IPS-18a (cell line): ENCODE measurements around the gene WNT7B.

Source experiments
- H3K27ac ChIP-seq: one replicate; pipeline ENCODE4 v1.5.1; 2013; ENCODE audit warnings: low read length
- H3K27me3 ChIP-seq: one replicate; pipeline ENCODE4 v1.6.1; 2013; ENCODE audit warnings: mild to moderate bottlenecking, low read length; ENCODE audit not compliant: control insufficient read depth, insufficient read depth
- H3K36me3 ChIP-seq: one replicate; pipeline ENCODE4 v1.6.1; 2013; ENCODE audit warnings: low read depth, low read length; ENCODE audit not compliant: control insufficient read depth
- H3K4me1 ChIP-seq: one replicate; pipeline ENCODE4 v1.6.1; 2013; ENCODE audit warnings: low read depth, low read length; ENCODE audit not compliant: control insufficient read depth
- H3K4me3 ChIP-seq: one replicate; pipeline ENCODE4 v1.5.1; 2013; ENCODE audit warnings: low read length
- H3K9ac ChIP-seq: one replicate; pipeline ENCODE4 v1.6.1; 2013; ENCODE audit warnings: mild to moderate bottlenecking, low read length, moderate library complexity
- H3K9me3 ChIP-seq: one replicate; pipeline ENCODE4 v1.6.1; 2013; ENCODE audit warnings: low read depth, low read length; ENCODE audit not compliant: control insufficient read depth

WNT7B gene

DNA sequence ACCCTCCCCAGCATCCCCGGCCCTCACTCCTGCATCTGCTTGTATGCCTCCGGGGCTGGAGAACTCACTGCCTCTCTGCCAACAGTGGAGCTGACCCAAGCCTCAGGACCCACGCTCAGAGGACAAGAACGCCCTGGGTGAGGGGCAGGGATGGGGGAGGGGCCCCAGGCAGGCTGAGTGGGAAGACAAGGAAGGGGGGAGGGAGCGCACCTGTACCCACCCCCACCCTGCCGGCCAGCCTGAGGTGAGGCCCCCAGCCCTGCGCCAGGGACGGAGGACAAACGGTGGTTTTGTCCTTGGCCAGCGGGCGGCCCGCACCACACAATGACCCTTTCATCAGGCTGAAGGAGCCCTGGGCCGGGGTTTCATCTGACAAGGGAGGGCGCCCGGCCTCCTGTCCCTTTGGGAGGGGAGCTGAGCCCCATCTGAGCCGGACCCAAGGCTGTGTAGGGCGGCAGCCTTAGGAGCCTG is 10.0 kb downstream of the WNT7B start:
- no peak overlapping the region for H3K27ac ChIP-seq
- H3K9me3 ChIP-seq: no peaks in the 10 kb centered on the region
- H3K4me1 ChIP-seq: peaks cover 31% of the 10 kb centered on the region
- peaks cover 68% of the 10 kb centered on the region for H3K27me3 ChIP-seq
- H3K9ac ChIP-seq: no peak overlapping the region
- H3K36me3 ChIP-seq: no peaks in the 10 kb centered on the region
- H3K4me3 ChIP-seq: no peak overlapping the region

DNA sequence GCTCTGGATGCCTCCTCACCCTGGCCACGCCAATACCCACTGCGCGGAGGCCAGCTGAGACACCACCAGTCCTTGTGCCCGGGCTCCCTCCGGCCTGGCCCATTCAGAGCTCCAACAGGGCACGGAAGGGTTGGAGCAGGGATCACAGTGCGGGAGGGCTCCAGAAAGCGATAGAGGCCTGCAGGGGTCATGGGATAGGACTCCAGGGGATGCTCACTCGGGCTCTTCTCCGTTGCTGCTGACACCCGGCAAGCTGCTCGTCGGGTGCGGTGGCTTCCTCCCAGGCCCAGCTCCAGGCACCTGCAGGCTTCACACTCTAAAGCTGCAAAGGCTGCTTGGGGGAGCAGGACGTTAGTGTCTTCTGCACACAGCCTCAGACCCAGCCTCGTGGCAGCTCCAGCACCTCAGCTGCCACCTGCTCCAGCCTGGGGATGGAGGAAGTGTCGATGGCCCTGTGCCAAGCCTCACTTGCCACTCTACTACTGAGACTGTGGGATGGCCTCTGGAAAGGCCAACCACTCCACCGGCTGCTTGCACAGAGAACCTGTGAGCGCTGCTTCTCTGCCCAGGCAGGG is 10.6 kb downstream of the WNT7B start:
- H3K27ac ChIP-seq: no peak overlapping the region
- peaks cover 63% of the 10 kb centered on the region for H3K27me3 ChIP-seq
- H3K9me3 ChIP-seq: no peaks in the 10 kb centered on the region
- no peaks in the 10 kb centered on the region for H3K36me3 ChIP-seq
- no peak overlapping the region for H3K9ac ChIP-seq
- peaks cover 31% of the 10 kb centered on the region for H3K4me1 ChIP-seq
- no peak overlapping the region for H3K4me3 ChIP-seq

DNA sequence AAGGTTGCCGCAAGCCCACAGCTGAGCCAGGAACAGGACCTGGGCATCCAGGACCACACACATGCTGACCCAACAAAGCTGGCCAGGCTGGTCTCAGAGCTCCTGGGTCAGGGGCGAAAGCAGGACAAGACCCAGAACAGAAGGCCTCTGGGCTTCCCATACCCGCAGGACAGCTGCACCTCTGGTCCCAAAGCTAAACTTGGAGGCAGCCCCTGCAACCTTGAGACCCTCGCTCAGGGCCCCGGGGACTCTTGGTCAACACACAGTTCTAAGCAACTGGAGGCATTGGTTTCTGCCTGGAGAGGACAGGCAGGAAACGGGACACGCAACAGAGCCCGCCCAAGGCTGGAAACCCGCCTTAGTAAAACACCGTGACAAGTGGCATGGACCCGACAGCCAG is 11.4 kb downstream of the WNT7B start:
- no peaks in the 10 kb centered on the region for H3K36me3 ChIP-seq
- H3K9ac ChIP-seq: no peak overlapping the region
- no peak overlapping the region for H3K4me3 ChIP-seq
- peaks cover 54% of the 10 kb centered on the region for H3K27me3 ChIP-seq
- H3K9me3 ChIP-seq: no peaks in the 10 kb centered on the region
- H3K4me1 ChIP-seq: peaks cover 30% of the 10 kb centered on the region
- H3K27ac ChIP-seq: no peak overlapping the region

DNA sequence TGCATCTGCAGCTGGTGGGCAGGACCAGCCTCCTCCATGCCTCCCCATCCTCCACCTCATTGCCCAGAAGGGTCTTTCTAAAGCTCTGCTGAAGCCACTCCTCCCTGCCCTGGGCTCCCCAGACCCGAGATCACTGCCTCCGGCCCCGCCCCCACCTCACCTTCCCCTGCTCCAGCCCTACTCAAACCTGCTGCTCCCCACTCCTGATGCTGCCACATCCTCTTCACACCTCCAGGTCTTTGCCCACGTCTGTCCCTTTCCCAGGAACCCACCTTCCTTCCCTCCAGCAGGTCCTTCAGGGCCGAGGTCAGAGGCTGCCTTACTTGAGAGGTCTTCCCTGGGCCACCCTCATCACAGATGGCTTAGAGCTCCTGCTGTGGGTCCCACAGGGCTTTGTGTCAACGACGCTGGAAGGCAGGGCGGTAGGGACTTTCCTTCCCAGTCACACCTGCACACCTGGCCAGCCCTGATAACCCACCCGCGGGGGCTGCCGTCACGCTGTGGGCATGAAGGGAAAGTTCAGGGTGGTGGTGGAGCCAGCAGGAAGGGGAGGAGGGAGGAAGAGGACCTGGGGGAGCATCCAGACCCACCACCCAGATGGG is 11.9 kb downstream of the WNT7B start:
- no peak overlapping the region for H3K9ac ChIP-seq
- no peaks in the 10 kb centered on the region for H3K9me3 ChIP-seq
- peaks cover 49% of the 10 kb centered on the region for H3K27me3 ChIP-seq
- no peak overlapping the region for H3K4me3 ChIP-seq
- no peaks in the 10 kb centered on the region for H3K36me3 ChIP-seq
- H3K27ac ChIP-seq: no peak overlapping the region
- peaks cover 26% of the 10 kb centered on the region for H3K4me1 ChIP-seq

DNA sequence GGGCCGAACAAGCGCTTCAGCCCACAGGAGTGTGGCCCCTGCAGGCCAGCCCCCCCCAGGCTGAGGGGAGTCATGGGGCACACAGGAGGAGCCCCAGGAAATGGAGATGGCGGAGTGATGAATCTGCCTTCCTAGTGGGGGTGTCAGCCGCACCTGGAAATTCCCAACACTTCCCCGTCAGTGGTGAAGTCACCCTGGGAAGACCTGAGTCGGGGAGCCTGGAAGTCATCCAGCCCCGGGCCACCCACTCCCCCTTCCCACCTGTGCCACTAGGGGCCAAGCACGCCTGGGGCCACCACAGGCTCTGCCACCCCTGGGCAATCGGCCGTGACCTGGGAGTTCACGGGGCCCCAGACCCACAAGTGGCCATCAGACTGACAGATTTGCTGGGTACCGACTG is 12.6 kb downstream of the WNT7B start:
- H3K4me3 ChIP-seq: no peak overlapping the region
- no peaks in the 10 kb centered on the region for H3K9me3 ChIP-seq
- H3K27me3 ChIP-seq: peaks cover 42% of the 10 kb centered on the region
- no peak overlapping the region for H3K9ac ChIP-seq
- no peaks in the 10 kb centered on the region for H3K36me3 ChIP-seq
- H3K4me1 ChIP-seq: peaks cover 20% of the 10 kb centered on the region
- H3K27ac ChIP-seq: no peak overlapping the region

DNA sequence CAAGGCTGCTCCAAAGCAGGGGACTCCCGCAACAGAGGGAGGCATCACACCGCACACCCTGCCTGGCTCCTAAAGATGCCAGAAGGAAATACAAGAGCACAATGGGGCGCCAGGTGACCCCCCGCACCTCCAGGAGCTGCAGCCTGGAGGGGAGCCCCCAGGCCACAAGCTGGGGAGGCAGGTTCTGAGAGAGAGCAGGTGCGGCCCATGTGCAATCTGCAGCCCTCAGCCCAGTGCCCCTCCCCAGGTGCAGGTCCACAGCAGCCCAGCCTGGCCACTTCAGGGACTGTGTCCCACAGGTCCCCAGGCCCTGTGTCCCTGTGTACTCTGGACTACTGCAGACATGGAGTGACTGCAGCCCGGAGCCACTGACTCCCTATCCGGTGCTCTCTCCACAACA is 13.1 kb downstream of the WNT7B start:
- Histone ChIP-seq H3K36me3 (no peaks in the 10 kb centered on the region), H3K4me1 (peaks cover 20% of the 10 kb centered on the region), H3K9me3 (no peaks in the 10 kb centered on the region), H3K9ac (no peak overlapping the region), H3K27ac (no peak overlapping the region), H3K4me3 (no peak overlapping the region), H3K27me3 (peaks cover 37% of the 10 kb centered on the region)

DNA sequence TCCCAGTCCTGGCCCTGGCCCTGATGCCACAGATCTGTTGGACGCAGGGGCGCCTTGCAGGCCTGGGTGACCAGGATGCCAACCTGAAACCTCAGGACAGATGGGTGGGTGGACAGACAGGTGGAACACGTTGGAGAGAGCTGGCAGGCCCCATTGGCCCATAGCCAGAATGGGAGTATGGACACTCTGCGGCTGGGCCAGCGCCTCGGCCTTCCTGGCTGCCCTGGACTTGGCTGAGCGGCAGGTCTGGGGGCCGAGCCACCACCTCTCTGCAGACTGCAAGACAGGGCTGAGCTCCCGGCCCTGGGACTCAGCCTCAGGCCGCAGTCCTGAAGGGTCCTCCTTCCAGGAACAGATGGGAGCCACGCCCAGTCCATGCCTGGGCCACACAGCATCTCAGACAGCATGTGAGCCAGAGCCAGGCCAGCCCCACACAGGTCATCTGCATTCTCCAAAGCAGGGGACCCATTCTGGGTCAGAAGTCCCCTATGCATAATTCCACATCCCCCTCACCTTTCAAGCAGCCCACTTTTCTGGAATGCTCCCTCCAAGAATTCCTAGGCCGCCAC is 14.1 kb downstream of the WNT7B start:
- H3K4me1 ChIP-seq: peaks cover 20% of the 10 kb centered on the region

DNA sequence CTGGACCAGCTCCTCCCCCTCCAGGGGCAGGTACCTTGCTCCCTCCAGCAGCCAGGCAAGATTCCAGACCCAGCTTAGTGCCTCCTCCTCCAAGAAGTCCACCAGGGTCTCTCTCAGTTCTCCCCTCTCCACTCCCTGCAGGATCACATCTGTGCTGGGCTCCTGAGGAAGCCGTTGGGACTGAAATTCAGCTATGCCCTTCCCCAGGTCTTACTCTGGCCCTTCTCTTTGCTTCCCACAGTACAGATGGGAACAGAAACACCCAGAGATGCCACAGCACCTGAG is 14.6 kb downstream of the WNT7B start:
- peaks cover 23% of the 10 kb centered on the region for H3K27me3 ChIP-seq
- H3K4me3 ChIP-seq: no peak overlapping the region
- H3K4me1 ChIP-seq: peaks cover 19% of the 10 kb centered on the region
- no peaks in the 10 kb centered on the region for H3K36me3 ChIP-seq
- no peaks in the 10 kb centered on the region for H3K9me3 ChIP-seq
- no peak overlapping the region for H3K9ac ChIP-seq
- H3K27ac ChIP-seq: no peak overlapping the region

More for the DNA sequence above, 14.1 kb downstream of the WNT7B start:
- Histone ChIP-seq H3K4me3 (no peak overlapping the region), H3K27ac (no peak overlapping the region), H3K27me3 (peaks cover 27% of the 10 kb centered on the region), H3K36me3 (no peaks in the 10 kb centered on the region), H3K9me3 (no peaks in the 10 kb centered on the region), H3K9ac (no peak overlapping the region)

DNA sequence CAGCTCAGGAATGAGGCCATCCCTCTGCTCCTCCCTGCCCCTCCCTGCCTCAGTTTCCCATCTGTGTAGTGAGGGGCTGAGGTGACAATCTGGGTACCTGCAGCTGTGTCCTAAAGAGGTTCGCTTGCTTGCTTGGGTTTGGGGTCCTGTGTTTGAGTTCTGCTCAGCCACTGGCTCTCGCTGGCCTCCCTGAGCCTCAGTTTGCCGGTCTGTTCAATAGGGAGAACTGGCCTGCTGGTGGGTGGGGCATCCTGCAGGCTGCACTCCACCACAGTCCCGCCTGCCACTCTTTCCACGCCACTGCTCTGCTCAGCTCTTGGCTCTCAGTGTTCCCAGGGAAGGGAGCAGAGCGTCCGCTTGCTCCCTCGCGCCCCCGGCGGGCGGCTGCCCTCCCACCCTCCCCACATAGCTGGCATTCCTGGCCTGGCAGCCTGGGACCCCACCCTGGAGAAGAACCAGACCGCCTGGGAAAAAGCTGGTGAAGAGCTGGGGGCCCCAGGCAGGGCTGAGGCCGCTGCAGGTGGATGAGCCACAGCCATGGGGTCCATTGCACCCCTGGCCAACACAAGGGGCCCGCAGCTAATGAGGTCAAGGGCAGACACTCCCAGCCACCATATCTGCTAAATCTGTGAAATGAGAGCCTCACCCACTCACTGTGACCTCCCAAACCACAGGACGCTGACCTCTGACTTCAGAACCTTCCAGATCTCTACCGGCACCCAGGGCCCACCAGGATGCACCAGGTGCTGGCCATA is 15.1 kb downstream of the WNT7B start:
- no peak overlapping the region for H3K4me3 ChIP-seq
- H3K27me3 ChIP-seq: peaks cover 17% of the 10 kb centered on the region
- no peak overlapping the region for H3K27ac ChIP-seq
- no peaks in the 10 kb centered on the region for H3K36me3 ChIP-seq
- no peak overlapping the region for H3K9ac ChIP-seq
- no peaks in the 10 kb centered on the region for H3K9me3 ChIP-seq
- peaks cover 13% of the 10 kb centered on the region for H3K4me1 ChIP-seq

DNA sequence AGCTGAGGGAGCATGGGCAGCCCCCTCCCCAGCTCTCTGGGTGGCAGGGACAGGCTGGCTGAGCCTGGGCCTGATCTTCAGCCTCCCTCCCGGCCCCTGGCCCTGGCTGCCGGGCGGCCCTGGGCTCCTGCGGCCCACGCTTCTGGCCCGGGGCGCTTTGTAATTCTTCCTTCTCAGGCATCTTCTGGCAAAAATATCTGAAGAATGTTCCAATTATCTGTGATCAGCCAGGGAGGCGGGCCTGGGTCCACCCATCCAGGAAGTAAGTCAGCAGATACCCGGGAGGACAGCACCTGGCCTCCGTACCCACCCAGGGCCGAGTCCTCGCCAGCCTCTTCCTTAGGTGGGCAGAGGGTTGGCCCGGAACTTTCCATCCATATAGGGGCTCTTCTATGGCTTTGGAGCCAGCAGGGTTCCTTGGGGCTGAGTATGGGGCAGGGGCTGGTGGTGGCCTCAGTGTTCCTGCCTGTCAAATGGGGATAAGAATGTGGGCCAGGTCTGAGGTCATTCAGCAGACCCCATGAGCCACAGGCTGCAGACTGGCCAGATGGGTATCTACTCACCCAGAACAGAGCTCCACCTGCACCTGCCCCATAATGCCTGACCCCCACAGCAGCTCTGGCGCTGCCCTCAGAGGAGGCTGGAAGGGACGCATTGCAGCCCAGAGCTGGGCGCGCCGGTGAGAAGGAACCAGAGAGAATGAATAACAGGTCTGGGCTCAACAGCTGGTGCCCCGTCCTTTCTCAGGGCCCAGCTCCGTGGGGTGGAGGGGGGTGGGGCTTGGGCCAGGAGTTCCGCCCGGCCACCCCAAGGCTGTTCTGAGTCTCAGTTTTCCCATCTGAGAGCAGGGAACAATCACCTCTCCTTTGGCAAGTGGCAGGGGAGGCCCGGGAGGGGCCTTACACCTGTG is 16.2 kb downstream of the WNT7B start:
- H3K27me3 ChIP-seq: peaks cover 6% of the 10 kb centered on the region
- no peak overlapping the region for H3K27ac ChIP-seq
- no peak overlapping the region for H3K4me3 ChIP-seq
- no peak overlapping the region for H3K9ac ChIP-seq
- H3K4me1 ChIP-seq: peaks cover 6% of the 10 kb centered on the region
- no peaks in the 10 kb centered on the region for H3K9me3 ChIP-seq
- no peaks in the 10 kb centered on the region for H3K36me3 ChIP-seq
